ENCODE results near the gene ADTRP. TPM values are rescaled to one million over a fixed set of nuclear protein-coding genes. Genes with fewer than 3 reads are reported as not detected.
"Not testable (repeated sequence)": the region's sequence is repeated elsewhere in the genome, so short reads cannot be mapped to it uniquely, and the experiment has no call there.

The ADTRP gene
- total RNA-seq, 2 experiments from 2014 or later = 2.4 to 2.5 TPM

DNA sequence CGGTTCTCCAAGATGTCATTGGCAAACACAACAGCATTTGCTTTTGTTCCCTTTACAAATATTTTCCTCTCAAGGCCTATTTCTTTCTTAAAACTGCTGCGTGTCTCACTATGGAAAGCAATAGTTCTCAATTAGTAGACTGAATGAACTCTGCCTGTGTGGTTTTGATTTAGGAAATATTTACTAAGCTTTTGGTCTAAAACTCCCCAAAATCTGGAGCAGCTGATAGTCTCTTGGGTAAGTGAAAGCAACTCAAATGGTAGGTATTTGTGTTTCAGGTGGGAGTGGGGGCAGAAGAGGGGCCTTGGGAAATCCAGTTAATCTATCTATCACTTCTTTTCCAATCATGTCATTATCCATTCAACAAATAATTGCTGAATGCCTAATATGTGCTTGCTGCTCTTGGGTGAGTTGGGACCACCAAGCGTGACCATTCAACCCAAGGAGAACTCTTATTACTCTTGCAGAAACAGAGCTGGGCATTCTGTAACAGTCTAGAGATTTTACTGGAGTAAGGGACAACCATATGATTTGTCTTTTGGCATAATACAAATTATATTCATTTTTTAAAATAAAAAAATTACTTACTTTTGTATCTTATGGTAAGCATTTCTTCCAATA, 33.2 kb upstream of the ADTRP start:
- Mint-ChIP-seq H3K9me3 (no peaks in the 10 kb centered on the region), H3K36me3 (ENCODE audit: low read depth) (no peaks in the 10 kb centered on the region), H3K27ac (no peak overlapping the region), H3K27me3 (no peaks in the 10 kb centered on the region), H3K4me1 (peaks cover 4% of the 10 kb centered on the region), H3K4me3 (no peak overlapping the region)
- CTCF ChIA-PET = no interaction called here
- POLR2A ChIA-PET = no interaction called here
- no peak for DNase-seq

- Mint-ChIP-seq H3K36me3 (ENCODE audit: low read depth) (no peaks in the 10 kb centered on the region), H3K27ac (no peak overlapping the region), H3K9me3 (no peaks in the 10 kb centered on the region), H3K27me3 (no peaks in the 10 kb centered on the region), H3K4me1 (peaks cover 10% of the 10 kb centered on the region), H3K4me3 (no peak overlapping the region)
- no peak for DNase-seq
- ChIA-PET CTCF (no interaction called here), POLR2A (no interaction called here)
Observed at GRCh38 chr6:11810854-11811643, 32.4 kb upstream of the ADTRP start.

DNA sequence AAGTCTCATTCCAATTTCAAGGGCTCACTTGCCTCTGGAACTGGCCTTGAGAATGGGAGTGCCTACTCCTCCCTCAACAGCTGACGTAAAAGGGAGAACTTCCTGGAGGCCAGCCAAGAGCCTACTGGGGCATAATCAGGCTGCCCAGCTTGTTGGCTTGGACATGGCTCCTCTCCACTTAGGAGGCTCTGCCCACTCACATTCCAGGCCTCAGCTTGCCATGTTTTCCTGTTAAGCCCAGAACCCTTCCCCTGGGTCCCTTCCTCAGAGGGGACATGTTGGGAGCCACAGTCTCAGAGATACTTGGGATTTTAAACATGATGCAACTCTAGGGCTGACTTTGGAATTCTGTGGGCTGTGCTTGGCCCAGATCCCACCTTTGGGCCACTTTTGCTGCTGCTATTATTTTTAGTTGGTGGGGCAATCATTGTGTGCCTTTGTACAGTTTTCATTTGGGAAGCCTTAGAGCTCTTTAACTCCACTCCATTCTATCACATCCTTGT, 31.5 kb upstream of the ADTRP start:
- ChIA-PET CTCF (no interaction called here), POLR2A (no interaction called here)
- no peak overlapping the region for H3K27ac Mint-ChIP-seq
- H3K4me3 Mint-ChIP-seq = no peak overlapping the region
- H3K36me3 Mint-ChIP-seq (ENCODE audit: low read depth) = no peaks in the 10 kb centered on the region
- no peaks in the 10 kb centered on the region for H3K9me3 Mint-ChIP-seq
- DNase-seq = no peak
- no peaks in the 10 kb centered on the region for H3K27me3 Mint-ChIP-seq
- H3K4me1 Mint-ChIP-seq = peaks cover 10% of the 10 kb centered on the region

DNA sequence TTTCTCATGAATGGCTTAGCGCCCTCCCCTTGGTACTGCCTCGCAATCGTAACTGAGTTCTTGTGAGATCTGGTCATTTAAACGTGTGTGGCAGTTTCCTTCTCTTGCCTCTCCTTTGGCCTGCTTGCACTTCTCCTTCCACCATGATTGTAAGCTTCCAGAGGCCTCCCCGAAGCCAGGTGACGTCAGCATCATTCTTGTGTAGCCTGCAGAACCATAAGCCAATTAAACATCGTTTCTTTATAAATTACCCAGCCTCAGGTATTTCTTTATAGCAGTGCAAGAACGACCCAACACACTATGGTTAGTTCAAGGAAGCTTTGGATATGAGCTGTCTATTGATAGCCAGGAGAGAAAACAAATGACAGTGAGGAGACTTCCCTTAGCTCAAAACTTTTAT, 29.5 kb upstream of the ADTRP start:
- Mint-ChIP-seq H3K9me3 (no peaks in the 10 kb centered on the region), H3K27ac (no peak overlapping the region), H3K4me1 (peaks cover 10% of the 10 kb centered on the region), H3K4me3 (no peak overlapping the region), H3K27me3 (no peaks in the 10 kb centered on the region), H3K36me3 (ENCODE audit: low read depth) (no peaks in the 10 kb centered on the region)
- no peak for DNase-seq
- POLR2A ChIA-PET = interaction anchor here (0.5 kb wide), 1 partner anchor 137 kb away, joined by 3 read pairs; no protein-coding TSS in a partner anchor
- CTCF ChIA-PET = no interaction called here

GRCh38 chr6:11806561-11807317, 28.1 kb upstream of the ADTRP start:
- no peak overlapping the region for H3K4me3 Mint-ChIP-seq
- POLR2A ChIA-PET = no interaction called here
- no peak for DNase-seq
- H3K36me3 Mint-ChIP-seq (ENCODE audit: low read depth) = no peaks in the 10 kb centered on the region
- no peaks in the 10 kb centered on the region for H3K27me3 Mint-ChIP-seq
- CTCF ChIA-PET = interaction anchor here (0.6 to 0.8 kb wide), 2 partner anchors 254 to 879 kb away, joined by 3 read pairs; no protein-coding TSS in a partner anchor
- no peak overlapping the region for H3K27ac Mint-ChIP-seq
- peaks cover 10% of the 10 kb centered on the region for H3K4me1 Mint-ChIP-seq
- no peaks in the 10 kb centered on the region for H3K9me3 Mint-ChIP-seq

DNA sequence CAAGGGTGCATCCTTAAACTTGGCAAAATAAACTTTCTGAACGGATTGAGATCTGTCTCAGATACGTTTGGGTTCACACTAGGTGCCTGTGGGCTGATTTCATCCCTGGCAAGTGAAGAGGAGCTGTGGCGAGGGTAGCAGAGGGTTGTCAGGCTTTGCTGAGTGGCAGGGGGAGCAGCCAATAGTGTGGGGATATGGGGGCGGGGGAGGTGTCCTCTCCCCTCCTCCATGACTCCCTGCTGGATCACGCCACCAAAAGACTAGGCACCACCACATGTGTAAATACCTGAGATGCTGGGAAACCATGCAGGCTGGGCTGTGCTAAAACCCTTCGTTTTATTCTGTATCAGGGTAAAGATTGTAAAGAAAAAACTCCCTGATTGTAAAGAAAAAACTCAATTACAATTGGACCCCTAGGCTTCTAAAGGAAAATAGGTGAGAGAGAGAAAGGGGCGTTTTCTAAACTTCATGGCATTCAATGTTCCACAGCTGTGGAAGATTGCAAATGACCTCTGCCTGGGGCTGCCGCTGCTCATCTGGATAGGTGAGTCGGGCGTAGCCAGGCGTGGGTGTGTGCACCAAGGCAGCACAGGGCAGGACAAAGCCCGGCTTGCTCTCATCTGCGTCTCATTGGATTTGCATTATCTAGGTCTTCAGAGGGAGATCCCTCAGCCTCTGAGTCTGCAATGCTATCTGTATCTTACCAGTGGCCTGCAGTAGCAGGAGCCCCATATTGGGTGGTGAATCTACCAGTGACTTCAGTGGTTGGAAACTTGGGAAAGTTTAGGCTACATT, 26.9 kb upstream of the ADTRP start:
- no peaks in the 10 kb centered on the region for H3K9me3 Mint-ChIP-seq
- H3K4me3 Mint-ChIP-seq = no peak overlapping the region
- H3K4me1 Mint-ChIP-seq = peaks cover 10% of the 10 kb centered on the region
- DNase-seq = no peak
- no peaks in the 10 kb centered on the region for H3K36me3 Mint-ChIP-seq (ENCODE audit: low read depth)
- no peak overlapping the region for H3K27ac Mint-ChIP-seq
- POLR2A ChIA-PET = no interaction called here
- CTCF ChIA-PET = no interaction called here
- no peaks in the 10 kb centered on the region for H3K27me3 Mint-ChIP-seq

DNA sequence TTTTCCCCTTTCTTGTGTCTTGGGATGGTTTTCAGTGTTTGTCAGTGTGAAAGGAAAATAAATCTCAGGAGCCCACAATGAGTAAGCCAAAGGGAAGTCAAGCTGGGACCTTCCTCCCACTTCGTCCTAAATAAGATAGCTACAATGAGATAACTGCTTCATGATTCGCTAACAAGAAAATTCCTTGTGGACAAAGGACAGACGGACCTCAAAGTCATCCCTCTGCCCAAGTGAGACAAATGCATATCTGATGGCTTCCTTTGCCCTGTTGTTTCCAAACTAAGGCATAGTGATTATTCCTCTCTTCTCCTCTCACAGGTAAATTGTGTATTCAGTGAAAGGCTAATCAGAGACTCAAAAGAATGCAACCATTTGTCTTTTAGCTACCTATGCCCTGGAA, 26.1 kb upstream of the ADTRP start:
- DNase-seq = no peak
- Mint-ChIP-seq H3K9me3 (no peaks in the 10 kb centered on the region), H3K27me3 (no peaks in the 10 kb centered on the region), H3K27ac (no peak overlapping the region), H3K36me3 (ENCODE audit: low read depth) (no peaks in the 10 kb centered on the region), H3K4me1 (peaks cover 10% of the 10 kb centered on the region), H3K4me3 (no peak overlapping the region)
- ChIA-PET POLR2A (no interaction called here), CTCF (no interaction called here)

DNA sequence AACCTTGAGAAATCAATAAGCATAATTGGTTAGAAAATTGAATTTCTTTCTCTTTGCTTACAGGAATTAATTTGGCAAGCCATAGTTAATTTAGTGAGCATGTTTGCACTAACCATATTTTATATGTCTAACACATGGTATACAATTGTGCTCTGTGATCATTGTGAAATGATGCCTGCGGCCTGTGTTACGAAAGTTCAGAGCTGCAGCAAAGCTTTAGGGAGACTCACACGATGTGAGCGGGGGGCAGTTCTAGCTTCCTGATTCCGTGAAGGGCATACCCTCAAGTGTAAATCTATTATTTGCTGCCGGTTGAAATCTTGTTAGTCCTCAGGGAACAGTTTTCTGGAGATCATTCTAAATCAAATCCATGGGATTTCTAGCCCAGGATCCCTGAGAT, 25.5 kb upstream of the ADTRP start:
- no peaks in the 10 kb centered on the region for H3K27me3 Mint-ChIP-seq
- H3K27ac Mint-ChIP-seq = no peak overlapping the region
- POLR2A ChIA-PET = no interaction called here

GRCh38 chr6:11803591-11803971, 25.0 kb upstream of the ADTRP start:
- POLR2A ChIA-PET = no interaction called here
- no peak overlapping the region for H3K4me3 Mint-ChIP-seq
- H3K27me3 Mint-ChIP-seq = no peaks in the 10 kb centered on the region
- CTCF ChIA-PET = no interaction called here
- H3K4me1 Mint-ChIP-seq = peaks cover 10% of the 10 kb centered on the region
- H3K9me3 Mint-ChIP-seq = no peaks in the 10 kb centered on the region
- no peak overlapping the region for H3K27ac Mint-ChIP-seq
- no peak for DNase-seq
- no peaks in the 10 kb centered on the region for H3K36me3 Mint-ChIP-seq (ENCODE audit: low read depth)

More for the DNA sequence above, 25.5 kb upstream of the ADTRP start:
- Mint-ChIP-seq H3K4me3 (no peak overlapping the region), H3K36me3 (ENCODE audit: low read depth) (no peaks in the 10 kb centered on the region), H3K9me3 (no peaks in the 10 kb centered on the region), H3K4me1 (peaks cover 10% of the 10 kb centered on the region)
- no peak for DNase-seq
- CTCF ChIA-PET = no interaction called here

DNA sequence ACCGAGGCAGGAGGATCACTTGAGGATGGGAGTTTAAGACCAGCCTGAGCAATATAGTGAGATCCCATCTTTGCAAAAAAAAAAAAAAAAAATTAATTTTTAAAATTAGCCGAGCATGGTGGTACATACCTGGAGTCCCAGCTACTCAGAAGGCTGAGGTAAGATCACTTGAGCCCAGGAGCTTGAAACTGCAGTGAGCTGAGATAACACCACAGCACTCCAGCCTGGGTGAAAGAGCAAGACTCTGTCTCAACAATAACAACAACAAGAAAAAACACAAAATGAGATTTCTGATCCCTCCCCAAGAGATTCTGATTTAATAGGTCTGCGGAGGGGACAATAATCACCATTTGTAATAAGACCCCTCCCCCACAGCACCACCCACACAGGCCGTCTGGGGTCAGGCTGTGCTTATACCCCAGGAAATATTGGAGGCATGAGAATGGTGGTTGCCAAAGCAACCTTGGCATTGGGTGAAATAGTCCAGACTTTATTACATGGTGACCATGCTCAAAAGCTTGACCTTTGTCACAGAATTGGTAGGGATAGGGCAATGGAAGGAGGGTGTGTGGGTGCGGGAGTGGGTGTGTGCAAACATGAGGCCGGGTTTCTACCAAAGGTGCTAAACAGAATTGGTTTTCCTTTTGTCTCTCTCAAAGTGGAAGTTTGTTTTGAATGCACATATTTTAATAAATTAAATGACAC, 24.4 kb upstream of the ADTRP start:
- no peaks in the 10 kb centered on the region for H3K27me3 Mint-ChIP-seq
- no peaks in the 10 kb centered on the region for H3K36me3 Mint-ChIP-seq (ENCODE audit: low read depth)

GRCh38 chr6:11800531-11800930, 21.9 kb upstream of the ADTRP start:
- POLR2A ChIA-PET; H3K27ac Mint-ChIP-seq; H3K27me3 Mint-ChIP-seq; H3K9me3 Mint-ChIP-seq; H3K4me3 Mint-ChIP-seq; DNase-seq; H3K4me1 Mint-ChIP-seq; H3K36me3 Mint-ChIP-seq (ENCODE audit: low read depth): not testable (repeated sequence)
- CTCF ChIA-PET = interaction anchor here (0.7 kb wide), 1 partner anchor 102 kb away, joined by 3 read pairs; no protein-coding TSS in a partner anchor

More for the DNA sequence above, 24.4 kb upstream of the ADTRP start:
- ChIA-PET POLR2A (no interaction called here), CTCF (interaction anchor here (0.6 kb wide), 1 partner anchor 10 kb away, joined by 4 read pairs; no protein-coding TSS in a partner anchor)
- Mint-ChIP-seq H3K4me3 (no peak overlapping the region), H3K9me3 (no peaks in the 10 kb centered on the region), H3K4me1 (peaks cover 10% of the 10 kb centered on the region), H3K27ac (no peak overlapping the region)
- DNase-seq = no peak

- H3K36me3 Mint-ChIP-seq (ENCODE audit: low read depth) = no peaks in the 10 kb centered on the region
- no peaks in the 10 kb centered on the region for H3K4me1 Mint-ChIP-seq
- no peak overlapping the region for H3K27ac Mint-ChIP-seq
- no peak overlapping the region for H3K4me3 Mint-ChIP-seq
- POLR2A ChIA-PET = no interaction called here
- CTCF ChIA-PET = no interaction called here
- peaks cover 3% of the 10 kb centered on the region for H3K9me3 Mint-ChIP-seq
- DNase-seq = no peak
- H3K27me3 Mint-ChIP-seq = no peaks in the 10 kb centered on the region
Observed at GRCh38 chr6:11798538-11798937, 19.9 kb upstream of the ADTRP start.
